Measurements from ENCODE around the gene C9orf153. TPM values are rescaled to one million over a fixed set of nuclear protein-coding genes. Genes with fewer than 3 reads are reported as not detected.

C9orf153 gene
- total and polyA plus RNA-seq, 2 of the 13 experiments (the other 11 are each of a cell fraction or from before 2014, with no cell fraction given): 0.17 to 0.44 TPM

DNA sequence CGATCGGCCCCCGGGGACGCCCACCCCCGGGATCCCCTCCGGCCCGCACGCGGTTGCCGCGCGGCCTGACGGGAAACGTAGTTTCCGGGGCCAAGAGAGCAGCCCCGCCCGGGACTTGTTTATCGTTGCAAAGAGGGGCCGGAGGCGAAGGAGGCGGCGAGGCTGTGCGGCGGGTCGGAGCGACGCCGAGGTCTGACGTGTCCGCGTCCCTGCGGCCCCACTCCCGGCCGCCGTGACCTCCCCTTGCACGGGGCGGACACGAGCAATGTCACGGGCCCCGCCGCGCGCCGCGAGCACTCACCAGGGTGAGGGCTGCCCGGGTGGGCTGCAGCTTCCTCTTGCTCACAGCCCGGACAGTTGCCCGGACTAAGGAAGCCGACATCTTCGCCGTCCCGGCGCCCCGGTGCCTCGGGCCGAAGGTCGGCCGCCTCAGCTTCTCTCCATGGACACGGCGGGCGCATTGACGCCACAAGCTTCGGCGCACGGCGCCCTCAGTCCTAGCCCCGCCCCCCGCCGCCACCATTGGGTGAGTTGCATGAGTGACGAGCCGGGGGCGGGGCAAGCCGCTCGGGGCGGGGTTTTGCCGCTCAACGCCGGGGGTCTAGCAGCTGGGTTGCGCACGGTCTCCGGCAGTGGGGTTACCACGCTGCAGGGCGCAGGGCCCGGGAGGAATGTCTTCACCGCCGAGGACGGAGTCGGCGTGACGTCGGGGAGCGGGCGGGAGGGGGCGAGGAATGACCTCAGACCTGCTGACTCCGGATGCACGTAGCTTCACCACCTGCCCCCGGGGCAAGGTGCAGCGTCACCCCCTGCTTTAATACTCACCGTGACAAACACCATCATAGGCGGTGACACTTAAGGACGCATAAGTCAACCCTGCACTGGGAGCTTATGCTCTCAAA lies 22.9 kb upstream of the C9orf153 start, which contains the start of gene ISCA1 (continued):
- TF ChIP-seq, protein P1, sequence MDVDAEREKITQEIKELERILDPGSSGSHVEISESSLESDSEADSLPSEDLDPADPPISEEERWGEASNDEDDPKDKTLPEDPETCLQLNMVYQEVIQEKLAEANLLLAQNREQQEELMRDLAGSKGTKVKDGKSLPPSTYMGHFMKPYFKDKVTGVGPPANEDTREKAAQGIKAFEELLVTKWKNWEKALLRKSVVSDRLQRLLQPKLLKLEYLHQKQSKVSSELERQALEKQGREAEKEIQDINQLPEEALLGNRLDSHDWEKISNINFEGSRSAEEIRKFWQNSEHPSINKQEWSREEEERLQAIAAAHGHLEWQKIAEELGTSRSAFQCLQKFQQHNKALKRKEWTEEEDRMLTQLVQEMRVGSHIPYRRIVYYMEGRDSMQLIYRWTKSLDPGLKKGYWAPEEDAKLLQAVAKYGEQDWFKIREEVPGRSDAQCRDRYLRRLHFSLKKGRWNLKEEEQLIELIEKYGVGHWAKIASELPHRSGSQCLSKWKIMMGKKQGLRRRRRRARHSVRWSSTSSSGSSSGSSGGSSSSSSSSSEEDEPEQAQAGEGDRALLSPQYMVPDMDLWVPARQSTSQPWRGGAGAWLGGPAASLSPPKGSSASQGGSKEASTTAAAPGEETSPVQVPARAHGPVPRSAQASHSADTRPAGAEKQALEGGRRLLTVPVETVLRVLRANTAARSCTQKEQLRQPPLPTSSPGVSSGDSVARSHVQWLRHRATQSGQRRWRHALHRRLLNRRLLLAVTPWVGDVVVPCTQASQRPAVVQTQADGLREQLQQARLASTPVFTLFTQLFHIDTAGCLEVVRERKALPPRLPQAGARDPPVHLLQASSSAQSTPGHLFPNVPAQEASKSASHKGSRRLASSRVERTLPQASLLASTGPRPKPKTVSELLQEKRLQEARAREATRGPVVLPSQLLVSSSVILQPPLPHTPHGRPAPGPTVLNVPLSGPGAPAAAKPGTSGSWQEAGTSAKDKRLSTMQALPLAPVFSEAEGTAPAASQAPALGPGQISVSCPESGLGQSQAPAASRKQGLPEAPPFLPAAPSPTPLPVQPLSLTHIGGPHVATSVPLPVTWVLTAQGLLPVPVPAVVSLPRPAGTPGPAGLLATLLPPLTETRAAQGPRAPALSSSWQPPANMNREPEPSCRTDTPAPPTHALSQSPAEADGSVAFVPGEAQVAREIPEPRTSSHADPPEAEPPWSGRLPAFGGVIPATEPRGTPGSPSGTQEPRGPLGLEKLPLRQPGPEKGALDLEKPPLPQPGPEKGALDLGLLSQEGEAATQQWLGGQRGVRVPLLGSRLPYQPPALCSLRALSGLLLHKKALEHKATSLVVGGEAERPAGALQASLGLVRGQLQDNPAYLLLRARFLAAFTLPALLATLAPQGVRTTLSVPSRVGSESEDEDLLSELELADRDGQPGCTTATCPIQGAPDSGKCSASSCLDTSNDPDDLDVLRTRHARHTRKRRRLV (CRISPR knock-in tag; IDR thresholded peaks at IDR 0.05): peak; percentile 37; the same call in 1 of the 2 replicates
- TF ChIP-seq, protein P2, sequence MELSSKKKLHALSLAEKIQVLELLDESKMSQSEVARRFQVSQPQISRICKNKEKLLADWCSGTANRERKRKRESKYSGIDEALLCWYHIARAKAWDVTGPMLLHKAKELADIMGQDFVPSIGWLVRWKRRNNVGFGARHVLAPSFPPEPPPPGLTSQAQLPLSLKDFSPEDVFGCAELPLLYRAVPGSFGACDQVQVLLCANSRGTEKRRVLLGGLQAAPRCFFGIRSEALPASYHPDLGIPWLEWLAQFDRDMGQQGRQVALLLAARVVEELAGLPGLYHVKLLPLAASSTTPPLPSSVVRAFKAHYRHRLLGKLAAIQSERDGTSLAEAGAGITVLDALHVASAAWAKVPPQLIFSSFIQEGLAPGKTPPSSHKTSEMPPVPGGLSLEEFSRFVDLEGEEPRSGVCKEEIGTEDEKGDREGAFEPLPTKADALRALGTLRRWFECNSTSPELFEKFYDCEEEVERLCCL (CRISPR knock-in tag; IDR thresholded peaks at IDR 0.05; ENCODE audit: borderline replicate concordance): 0 out of 2 replicates have a peak, but pooled peaks have one; percentile 48
- TF ChIP-seq, protein P3, sequence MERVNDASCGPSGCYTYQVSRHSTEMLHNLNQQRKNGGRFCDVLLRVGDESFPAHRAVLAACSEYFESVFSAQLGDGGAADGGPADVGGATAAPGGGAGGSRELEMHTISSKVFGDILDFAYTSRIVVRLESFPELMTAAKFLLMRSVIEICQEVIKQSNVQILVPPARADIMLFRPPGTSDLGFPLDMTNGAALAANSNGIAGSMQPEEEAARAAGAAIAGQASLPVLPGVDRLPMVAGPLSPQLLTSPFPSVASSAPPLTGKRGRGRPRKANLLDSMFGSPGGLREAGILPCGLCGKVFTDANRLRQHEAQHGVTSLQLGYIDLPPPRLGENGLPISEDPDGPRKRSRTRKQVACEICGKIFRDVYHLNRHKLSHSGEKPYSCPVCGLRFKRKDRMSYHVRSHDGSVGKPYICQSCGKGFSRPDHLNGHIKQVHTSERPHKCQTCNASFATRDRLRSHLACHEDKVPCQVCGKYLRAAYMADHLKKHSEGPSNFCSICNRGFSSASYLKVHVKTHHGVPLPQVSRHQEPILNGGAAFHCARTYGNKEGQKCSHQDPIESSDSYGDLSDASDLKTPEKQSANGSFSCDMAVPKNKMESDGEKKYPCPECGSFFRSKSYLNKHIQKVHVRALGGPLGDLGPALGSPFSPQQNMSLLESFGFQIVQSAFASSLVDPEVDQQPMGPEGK (CRISPR knock-in tag; IDR thresholded peaks at IDR 0.05): peak; percentile 98
- 0 out of 2 replicates have a peak, but pooled peaks have one; percentile 49 for TF ChIP-seq MYNN (CRISPR knock-in tag; IDR thresholded peaks at IDR 0.05; ENCODE audit: low read depth)
- TF ChIP-seq ZNF720 (CRISPR knock-in tag; IDR thresholded peaks at IDR 0.05): no peak
- TF ChIP-seq ZNF672 (CRISPR knock-in tag; IDR thresholded peaks at IDR 0.05): no peak
- TF ChIP-seq, protein P4, sequence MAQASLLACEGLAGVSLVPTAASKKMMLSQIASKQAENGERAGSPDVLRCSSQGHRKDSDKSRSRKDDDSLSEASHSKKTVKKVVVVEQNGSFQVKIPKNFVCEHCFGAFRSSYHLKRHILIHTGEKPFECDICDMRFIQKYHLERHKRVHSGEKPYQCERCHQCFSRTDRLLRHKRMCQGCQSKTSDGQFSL (CRISPR knock-in tag; IDR thresholded peaks at IDR 0.05): no peak
- peak; percentile 91 for TF ChIP-seq REL (CRISPR knock-in tag; conservative IDR thresholded peaks at IDR 0.05)
- TF ChIP-seq ZMYM4 (CRISPR knock-in tag; IDR thresholded peaks at IDR 0.05): no peak; the same call in none of the 2 replicates
- TF ChIP-seq ZNF660 (CRISPR knock-in tag; IDR thresholded peaks at IDR 0.05; ENCODE audit: borderline replicate concordance, low read depth): no peak
- TF ChIP-seq KAT7 (CRISPR knock-in tag; IDR thresholded peaks at IDR 0.05; ENCODE audit: borderline replicate concordance): no peak; the same call in 1 of the 2 replicates
- TF ChIP-seq PCBP1 (IDR thresholded peaks at IDR 0.05; ENCODE audit: borderline replicate concordance, low read depth, low read length): no peak
- TF ChIP-seq, protein P5, sequence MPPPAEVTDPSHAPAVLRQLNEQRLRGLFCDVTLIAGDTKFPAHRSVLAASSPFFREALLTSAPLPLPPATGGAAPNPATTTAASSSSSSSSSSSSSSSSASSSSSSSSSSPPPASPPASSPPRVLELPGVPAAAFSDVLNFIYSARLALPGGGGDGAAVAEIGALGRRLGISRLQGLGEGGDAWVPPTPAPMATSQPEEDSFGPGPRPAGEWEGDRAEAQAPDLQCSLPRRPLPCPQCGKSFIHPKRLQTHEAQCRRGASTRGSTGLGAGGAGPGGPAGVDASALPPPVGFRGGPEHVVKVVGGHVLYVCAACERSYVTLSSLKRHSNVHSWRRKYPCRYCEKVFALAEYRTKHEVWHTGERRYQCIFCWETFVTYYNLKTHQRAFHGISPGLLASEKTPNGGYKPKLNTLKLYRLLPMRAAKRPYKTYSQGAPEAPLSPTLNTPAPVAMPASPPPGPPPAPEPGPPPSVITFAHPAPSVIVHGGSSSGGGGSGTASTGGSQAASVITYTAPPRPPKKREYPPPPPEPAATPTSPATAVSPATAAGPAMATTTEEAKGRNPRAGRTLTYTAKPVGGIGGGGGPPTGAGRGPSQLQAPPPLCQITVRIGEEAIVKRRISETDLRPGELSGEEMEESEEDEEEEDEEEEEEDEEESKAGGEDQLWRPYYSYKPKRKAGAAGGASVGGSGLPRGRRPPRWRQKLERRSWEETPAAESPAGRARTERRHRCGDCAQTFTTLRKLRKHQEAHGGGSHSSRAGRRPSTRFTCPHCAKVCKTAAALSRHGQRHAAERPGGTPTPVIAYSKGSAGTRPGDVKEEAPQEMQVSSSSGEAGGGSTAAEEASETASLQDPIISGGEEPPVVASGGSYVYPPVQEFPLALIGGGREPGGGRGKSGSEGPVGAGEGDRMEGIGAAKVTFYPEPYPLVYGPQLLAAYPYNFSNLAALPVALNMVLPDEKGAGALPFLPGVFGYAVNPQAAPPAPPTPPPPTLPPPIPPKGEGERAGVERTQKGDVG (CRISPR knock-in tag; IDR thresholded peaks at IDR 0.05; ENCODE audit: borderline replicate concordance): no peak
- TF ChIP-seq KDM4B (CRISPR knock-in tag; IDR thresholded peaks at IDR 0.05): peak; percentile 63; the same call in 1 of the 2 replicates
- TF ChIP-seq NPAS2 (CRISPR knock-in tag; IDR thresholded peaks at IDR 0.05; ENCODE audit: borderline replicate concordance): no peak
